ENCODE data around the gene TOGARAM2.

GRCh38 chr2:28989973-28990372 lies 8.9 kb downstream of the TOGARAM2 start:
- no peak for TF ChIP-seq GATA2 (IDR thresholded peaks at IDR 0.05; ENCODE audit: low read depth, low read length)
- TF ChIP-seq GATA3 (IDR thresholded peaks at IDR 0.05; ENCODE audit: low read depth, low read length) = no peak
